Gastroesophageal sphincter (tissue), 3 donors: ENCODE results near the gene TCERG1.

Experiments used
- CTCF ChIP-seq, 4 experiments: fragments of 200-600 bp in 2 of 4; fragments of 450-650 bp in 2 of 4; sonication (generic) in 1 of 4; IDR thresholded peaks; one replicate each; pipeline ENCODE4 v1.5.1; 2017 to 2019; ENCODE audit warnings: antibody characterized with exemption in 4 of 4, mild to moderate bottlenecking in 2 of 4, moderate library complexity in 2 of 4
- EP300 ChIP-seq: sonication (generic); formaldehyde crosslinking; IDR thresholded peaks from one replicate; pipeline ENCODE4 v1.6.1; 2017; ENCODE audit warnings: antibody characterized with exemption, mild to moderate bottlenecking
- POLR2A ChIP-seq, 2 donors: fragments of 450-650 bp; IDR thresholded peaks; one replicate each; pipeline ENCODE4 v1.6.1; 2017; ENCODE audit warnings: antibody characterized with exemption in 2 of 2, mild to moderate bottlenecking in 2 of 2, moderate library complexity in 1 of 2
- POLR2AphosphoS5 ChIP-seq: sonication (generic); formaldehyde crosslinking; IDR thresholded peaks from one replicate; pipeline ENCODE4 v1.6.1; 2017; ENCODE audit warnings: antibody characterized with exemption

- TF ChIP-seq CTCF (IDR thresholded peaks at IDR 0.05) (no peak), EP300 (no peak), POLR2A (IDR thresholded peaks at IDR 0.05) (no peak), POLR2AphosphoS5 (no peak)
Measured at GRCh38 chr5:146447734-146448380, 724 bp downstream of the TCERG1 start.
